HCT116 (cell line): ENCODE data around the gene RCL1. TPM values are rescaled to one million over a fixed set of nuclear protein-coding genes. Genes with fewer than 3 reads are reported as not detected.

ENCODE experiments used
- ATAC-seq: fragments of 200-7000 bp; cut with Tn5 transposase; 2 replicates; pipeline ENCODE4 v1.9.1; 2020; ENCODE audit warnings: mild to moderate bottlenecking, moderate library complexity
- BruUV-seq: library from RNA; stranded (reverse); fragments of 400-500 nt; replicated peaks from 2 replicates; lab custom pipeline; 2021; lab: Mats Ljungman, UMichigan
- CTCF ChIA-PET: fragments of 300-600 bp; sonication (Branson Sonifier 250); formaldehyde crosslinking; loops from one replicate; lab custom pipeline; 2021; ENCODE audit warnings: antibody characterized with exemption; lab: Charles Lee
- POLR2A ChIA-PET: fragments of 300-600, 350-600 bp; sonication (Branson Sonifier 250); formaldehyde crosslinking; loops from one replicate; lab custom pipeline; 2021; ENCODE audit warnings: antibody characterized with exemption; lab: Charles Lee
- RAD21 ChIA-PET, 2 experiments: fragments of 300-600 bp; sonication (Branson Sonifier 250); formaldehyde crosslinking; loops; one replicate each; lab custom pipeline; 2023; ENCODE audit warnings: low total read pairs in 2 of 2; ENCODE audit not compliant: uncharacterized antibody in 2 of 2, unreplicated experiment in 2 of 2, low non-redundant PET in 1 of 2; lab: Charles Lee
- DNase-seq: peaks from one replicate; pipeline ENCODE4 v3.0.0-alpha.2; 2010; ENCODE audit warnings: low read depth, low spot score
- H2AFZ ChIP-seq: fragments of 200-600 bp; shearing (Covaris generic), sonication (generic); 2 replicates; pipeline ENCODE4 v1.6.1; 2017; ENCODE audit warnings: low read depth, mixed run types, mixed read lengths, antibody characterized with exemption, low read length; ENCODE audit not compliant: poor library complexity, severe bottlenecking
- H3K27ac ChIP-seq: 2 replicates; pipeline ENCODE4 v1.5.1; 2012; ENCODE audit warnings: low read depth, low read length
- H3K27me3 ChIP-seq: fragments of 200-600 bp; sonication (generic); 2 replicates; pipeline ENCODE4 v1.6.1; 2016; ENCODE audit warnings: mixed run types, low read length, mixed read lengths; ENCODE audit not compliant: insufficient read depth
- H3K36me3 ChIP-seq, 2 experiments: fragments of 200-500 bp in 1 of 2; fragments of 200-600 bp in 1 of 2; sonication (Bioruptor generic) in 1 of 2; sonication (generic) in 1 of 2; 2 replicates each; pipeline versions ENCODE4 v1.5.1 to v1.6.1; 2014 to 2016; ENCODE audit warnings: low read length in 2 of 2, inconsistent platforms in 1 of 2, mixed read lengths in 1 of 2, mixed run types in 1 of 2; ENCODE audit not compliant: insufficient read depth in 2 of 2, control insufficient read depth in 1 of 2
- H3K4me1 ChIP-seq, 2 experiments: fragments of 200-600 bp in 1 of 2; sonication (generic) in 1 of 2; 2 replicates each; pipeline versions ENCODE4 v1.5.1 to v1.6.1; 2012 to 2017; ENCODE audit warnings: low read length in 2 of 2, inconsistent platforms in 1 of 2, mild to moderate bottlenecking in 1 of 2, mixed read lengths in 1 of 2, mixed run types in 1 of 2, moderate library complexity in 1 of 2; ENCODE audit not compliant: insufficient read depth in 2 of 2, control insufficient read depth in 1 of 2
- H3K4me2 ChIP-seq: fragments of 200-600 bp; sonication (generic); 2 replicates; pipeline ENCODE4 v1.6.1; 2017; ENCODE audit warnings: mixed run types, low read length, mixed read lengths
- H3K4me3 ChIP-seq, 2 experiments: fragments of 200-600 bp in 1 of 2; sonication (generic) in 1 of 2; replicated peaks in 1 of 2; 2 replicates each; pipeline ENCODE4 v1.5.1; 2011 to 2016; ENCODE audit warnings: low read length in 2 of 2, control low read depth in 1 of 2, low read depth in 1 of 2, mild to moderate bottlenecking in 1 of 2, mixed read lengths in 1 of 2, mixed run types in 1 of 2
- H3K79me2 ChIP-seq: fragments of 200-600 bp; sonication (generic); 2 replicates; pipeline ENCODE4 v1.6.1; 2017; ENCODE audit warnings: mild to moderate bottlenecking, mixed run types, low read length, moderate library complexity, mixed read lengths; ENCODE audit not compliant: insufficient read depth
- H3K9ac ChIP-seq: fragments of 200-600 bp; sonication (generic); 2 replicates; pipeline ENCODE4 v1.6.1; 2016; ENCODE audit warnings: low read length, mixed read lengths
- H3K9me2 ChIP-seq: fragments of 200-600 bp; sonication (generic), shearing (Covaris generic); 2 replicates; pipeline ENCODE4 v1.6.1; 2017; ENCODE audit warnings: mixed run types, mild to moderate bottlenecking, moderate library complexity; ENCODE audit not compliant: insufficient read depth
- H3K9me3 ChIP-seq, 2 experiments: fragments of 200-500 bp in 1 of 2; fragments of 200-600 bp in 1 of 2; sonication (Bioruptor generic) in 1 of 2; sonication (generic) in 1 of 2; 2 replicates each; pipeline ENCODE4 v1.6.1; 2014 to 2017; ENCODE audit warnings: low read length in 2 of 2, mixed read lengths in 2 of 2, inconsistent platforms in 1 of 2, low read depth in 1 of 2, mild to moderate bottlenecking in 1 of 2, mixed run types in 1 of 2, moderate library complexity in 1 of 2; ENCODE audit not compliant: control insufficient read depth in 1 of 2, insufficient read depth in 1 of 2
- H4K20me1 ChIP-seq: fragments of 200-600 bp; sonication (generic), shearing (Covaris generic); 2 replicates; pipeline ENCODE4 v1.6.1; 2017; ENCODE audit warnings: mixed run types, mild to moderate bottlenecking, moderate library complexity; ENCODE audit not compliant: insufficient read depth
- CBX3 ChIP-seq: IDR thresholded peaks from 2 replicates; pipeline ENCODE4 v1.6.1; 2012; ENCODE audit warnings: low read depth
- CEBPB ChIP-seq: IDR thresholded peaks from 2 replicates; pipeline ENCODE4 v1.6.1; 2012; ENCODE audit warnings: low read depth
- EGR1 ChIP-seq: IDR thresholded peaks from 2 replicates; pipeline ENCODE4 v1.6.1; 2012; ENCODE audit warnings: low read depth
- ELF1 ChIP-seq: IDR thresholded peaks from 2 replicates; pipeline ENCODE4 v1.6.1; 2012; ENCODE audit warnings: low read depth, borderline replicate concordance
- EZH2phosphoT487 ChIP-seq: fragments of 200-600 bp; IDR thresholded peaks from 2 replicates; pipeline ENCODE4 v1.6.1; 2018; ENCODE audit warnings: antibody characterized with exemption, borderline replicate concordance
- FOSL1 ChIP-seq: IDR thresholded peaks from 2 replicates; pipeline ENCODE4 v1.6.1; 2012; ENCODE audit warnings: low read depth
- POLR2A ChIP-seq: IDR thresholded peaks from 2 replicates; pipeline ENCODE4 v1.7.0; 2011; ENCODE audit warnings: borderline replicate concordance; ENCODE audit not compliant: insufficient read depth, insufficient read length; ENCODE audit errors: extremely low read depth
- POLR2AphosphoS5 ChIP-seq: IDR thresholded peaks from 2 replicates; pipeline ENCODE4 v1.6.1; 2011; ENCODE audit warnings: mild to moderate bottlenecking, low read depth, low read length, moderate library complexity
- RAD21 ChIP-seq: IDR thresholded peaks from 2 replicates; pipeline ENCODE4 v1.6.1; 2012; ENCODE audit warnings: low read depth, mild to moderate bottlenecking
- SIN3A ChIP-seq: IDR thresholded peaks from 2 replicates; pipeline ENCODE4 v1.6.1; 2012; ENCODE audit warnings: low read depth
- SP1 ChIP-seq: IDR thresholded peaks from 2 replicates; pipeline ENCODE4 v1.6.1; 2012; ENCODE audit warnings: low read depth
- TCF7L2 ChIP-seq: IDR thresholded peaks from 2 replicates; pipeline ENCODE4 v1.7.0; 2011; ENCODE audit warnings: borderline replicate concordance, inconsistent platforms; ENCODE audit not compliant: insufficient read depth, insufficient read length; ENCODE audit errors: extremely low read depth
- YY1 ChIP-seq: IDR thresholded peaks from 2 replicates; pipeline ENCODE4 v1.6.1; 2011; ENCODE audit warnings: low read length, low read depth, moderate library complexity, mild to moderate bottlenecking; ENCODE audit not compliant: insufficient replicate concordance; ENCODE audit errors: extremely low read depth
- ZFX ChIP-seq: fragments of 450-650 bp; IDR thresholded peaks from 2 replicates; pipeline ENCODE4 v1.6.1; 2017
- intact Hi-C: fragments of 100-400 bp; cut with micrococcal nuclease; formaldehyde crosslinking; loops from 2 replicates; pipeline ENCODE4 v1.10.0; 2022
- total RNA-seq: library from RNA; stranded (reverse); gene quantifications from one replicate; pipeline ENCODE4 v1.2.1, GENCODE V29; 2021; ENCODE audit not compliant: unreplicated experiment
- TF ChIP-seq, protein P1 (sequence below), 3 experiments: fragments of 200-600 bp in 1 of 3; sonication (generic) in 1 of 3; IDR thresholded peaks in 2 of 3; conservative IDR thresholded peaks in 1 of 3; 2 replicates each; pipeline ENCODE4 v1.5.1; 2012 to 2017; ENCODE audit warnings: low read depth in 2 of 3, low read length in 2 of 3, antibody characterized with exemption in 1 of 3, borderline replicate concordance in 1 of 3, control low read depth in 1 of 3, mild to moderate bottlenecking in 1 of 3, mixed read lengths in 1 of 3, mixed run types in 1 of 3, moderate library complexity in 1 of 3; ENCODE audit not compliant: insufficient read depth in 1 of 3
- TF ChIP-seq, protein P2 (sequence below): IDR thresholded peaks from 2 replicates; pipeline ENCODE4 v1.6.1; 2012
- TF ChIP-seq, protein P3 (sequence below): IDR thresholded peaks from 2 replicates; pipeline ENCODE4 v1.6.1; 2012
- TF ChIP-seq, protein P4 (sequence below): IDR thresholded peaks from 2 replicates; pipeline ENCODE4 v1.6.1; 2012; ENCODE audit warnings: low read depth

Gene RCL1
- total RNA-seq, 1 experiment from 2014 or later = 29.9 TPM

DNA sequence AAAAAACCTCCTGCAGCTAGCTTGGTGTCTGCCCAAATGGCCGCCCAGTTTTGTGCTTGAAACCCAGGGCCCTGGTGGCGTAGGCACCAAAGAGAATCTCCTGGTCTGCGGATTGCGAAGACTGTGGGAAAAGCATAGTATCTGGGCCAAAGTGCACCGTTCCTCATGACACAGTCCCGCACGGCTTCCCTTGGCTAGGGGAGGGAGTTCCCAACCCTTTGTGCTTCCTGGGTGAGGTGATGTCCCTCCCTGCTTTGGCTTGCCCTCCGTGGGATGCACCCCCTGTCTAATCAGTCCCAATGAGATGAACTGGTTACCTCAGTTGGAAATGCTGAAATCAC, 109.4 kb downstream of the RCL1 start:
- H3K36me3 ChIP-seq = no peaks in the 10 kb centered on the region
- CTCF ChIA-PET = no interaction called here
- intact Hi-C loops = no loop called here
- ATAC-seq (no peak), DNase-seq (no peak)
- no peak overlapping the region for H3K9ac ChIP-seq
- POLR2A ChIA-PET = no interaction called here
- BruUV-seq = no TSS peak
- RAD21 ChIA-PET = no interaction called here
- H3K4me1 ChIP-seq = peaks cover 0 to 10% of the 10 kb centered on the region in 2 experiments; a peak in 1 of 4 replicates
- H3K9me3 ChIP-seq = no peaks in the 10 kb centered on the region
- no peak overlapping the region for H3K27ac ChIP-seq
- no peaks in the 10 kb centered on the region for H3K27me3 ChIP-seq
- H3K9me2 ChIP-seq = no peaks in the 10 kb centered on the region
- H4K20me1 ChIP-seq = no peaks in the 10 kb centered on the region
- no peak overlapping the region for H2AFZ ChIP-seq
- peak overlapping the region; percentile 41 for H3K4me2 ChIP-seq
- no peaks in the 10 kb centered on the region for H3K79me2 ChIP-seq
- H3K4me3 ChIP-seq = no peak overlapping the region
- TF ChIP-seq, protein P1, sequence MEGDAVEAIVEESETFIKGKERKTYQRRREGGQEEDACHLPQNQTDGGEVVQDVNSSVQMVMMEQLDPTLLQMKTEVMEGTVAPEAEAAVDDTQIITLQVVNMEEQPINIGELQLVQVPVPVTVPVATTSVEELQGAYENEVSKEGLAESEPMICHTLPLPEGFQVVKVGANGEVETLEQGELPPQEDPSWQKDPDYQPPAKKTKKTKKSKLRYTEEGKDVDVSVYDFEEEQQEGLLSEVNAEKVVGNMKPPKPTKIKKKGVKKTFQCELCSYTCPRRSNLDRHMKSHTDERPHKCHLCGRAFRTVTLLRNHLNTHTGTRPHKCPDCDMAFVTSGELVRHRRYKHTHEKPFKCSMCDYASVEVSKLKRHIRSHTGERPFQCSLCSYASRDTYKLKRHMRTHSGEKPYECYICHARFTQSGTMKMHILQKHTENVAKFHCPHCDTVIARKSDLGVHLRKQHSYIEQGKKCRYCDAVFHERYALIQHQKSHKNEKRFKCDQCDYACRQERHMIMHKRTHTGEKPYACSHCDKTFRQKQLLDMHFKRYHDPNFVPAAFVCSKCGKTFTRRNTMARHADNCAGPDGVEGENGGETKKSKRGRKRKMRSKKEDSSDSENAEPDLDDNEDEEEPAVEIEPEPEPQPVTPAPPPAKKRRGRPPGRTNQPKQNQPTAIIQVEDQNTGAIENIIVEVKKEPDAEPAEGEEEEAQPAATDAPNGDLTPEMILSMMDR (IDR thresholded peaks at IDR 0.05 in 2 of 3, conservative IDR thresholded peaks at IDR 0.05 in 1 of 3; ENCODE audit: borderline replicate concordance in 1 of 3, insufficient read depth in 1 of 3, low read depth in 2 of 3, low read length in 2 of 3) = no peak
- TF ChIP-seq, protein P2, sequence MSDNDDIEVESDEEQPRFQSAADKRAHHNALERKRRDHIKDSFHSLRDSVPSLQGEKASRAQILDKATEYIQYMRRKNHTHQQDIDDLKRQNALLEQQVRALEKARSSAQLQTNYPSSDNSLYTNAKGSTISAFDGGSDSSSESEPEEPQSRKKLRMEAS = no peak
- TF ChIP-seq CEBPB = no peak
- TF ChIP-seq EGR1 = no peak
- no peak for TF ChIP-seq POLR2AphosphoS5
- no peak for TF ChIP-seq SP1
- no peak for TF ChIP-seq TCF7L2
- TF ChIP-seq, protein P3, sequence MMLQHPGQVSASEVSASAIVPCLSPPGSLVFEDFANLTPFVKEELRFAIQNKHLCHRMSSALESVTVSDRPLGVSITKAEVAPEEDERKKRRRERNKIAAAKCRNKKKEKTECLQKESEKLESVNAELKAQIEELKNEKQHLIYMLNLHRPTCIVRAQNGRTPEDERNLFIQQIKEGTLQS = no peak
- TF ChIP-seq ZFX = no peak
- TF ChIP-seq POLR2A = no peak
- no peak for TF ChIP-seq SIN3A
- TF ChIP-seq FOSL1 = no peak
- TF ChIP-seq EZH2phosphoT487 = no peak
- TF ChIP-seq RAD21 = no peak
- TF ChIP-seq, protein P4, sequence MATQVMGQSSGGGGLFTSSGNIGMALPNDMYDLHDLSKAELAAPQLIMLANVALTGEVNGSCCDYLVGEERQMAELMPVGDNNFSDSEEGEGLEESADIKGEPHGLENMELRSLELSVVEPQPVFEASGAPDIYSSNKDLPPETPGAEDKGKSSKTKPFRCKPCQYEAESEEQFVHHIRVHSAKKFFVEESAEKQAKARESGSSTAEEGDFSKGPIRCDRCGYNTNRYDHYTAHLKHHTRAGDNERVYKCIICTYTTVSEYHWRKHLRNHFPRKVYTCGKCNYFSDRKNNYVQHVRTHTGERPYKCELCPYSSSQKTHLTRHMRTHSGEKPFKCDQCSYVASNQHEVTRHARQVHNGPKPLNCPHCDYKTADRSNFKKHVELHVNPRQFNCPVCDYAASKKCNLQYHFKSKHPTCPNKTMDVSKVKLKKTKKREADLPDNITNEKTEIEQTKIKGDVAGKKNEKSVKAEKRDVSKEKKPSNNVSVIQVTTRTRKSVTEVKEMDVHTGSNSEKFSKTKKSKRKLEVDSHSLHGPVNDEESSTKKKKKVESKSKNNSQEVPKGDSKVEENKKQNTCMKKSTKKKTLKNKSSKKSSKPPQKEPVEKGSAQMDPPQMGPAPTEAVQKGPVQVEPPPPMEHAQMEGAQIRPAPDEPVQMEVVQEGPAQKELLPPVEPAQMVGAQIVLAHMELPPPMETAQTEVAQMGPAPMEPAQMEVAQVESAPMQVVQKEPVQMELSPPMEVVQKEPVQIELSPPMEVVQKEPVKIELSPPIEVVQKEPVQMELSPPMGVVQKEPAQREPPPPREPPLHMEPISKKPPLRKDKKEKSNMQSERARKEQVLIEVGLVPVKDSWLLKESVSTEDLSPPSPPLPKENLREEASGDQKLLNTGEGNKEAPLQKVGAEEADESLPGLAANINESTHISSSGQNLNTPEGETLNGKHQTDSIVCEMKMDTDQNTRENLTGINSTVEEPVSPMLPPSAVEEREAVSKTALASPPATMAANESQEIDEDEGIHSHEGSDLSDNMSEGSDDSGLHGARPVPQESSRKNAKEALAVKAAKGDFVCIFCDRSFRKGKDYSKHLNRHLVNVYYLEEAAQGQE = no peak
- TF ChIP-seq CBX3 = no peak
- no peak for TF ChIP-seq ELF1
- TF ChIP-seq YY1 = no peak
- TF ChIP-seq, all 23 proteins: peak for 0
